SHP77 treated with DMSO at 0.1 percent for 48 hours (cell line): Measurements from ENCODE around the gene ZC3H14.

ENCODE experiments used
- DNase-seq: peaks from one replicate; lab custom pipeline; 2025; lab: John Stamatoyannopoulos, UW

ZC3H14 gene

GRCh38 chr14:88611878-88612277 is 49.0 kb downstream of the ZC3H14 start:
- no peak for DNase-seq

- DNase-seq: no peak
Measured at GRCh38 chr14:88612981-88613380, 50.1 kb downstream of the ZC3H14 start.

GRCh38 chr14:88613552-88614010 is 50.7 kb downstream of the ZC3H14 start:
- DNase-seq: no peak

- no peak for DNase-seq
Measured at GRCh38 chr14:88614218-88614907, 51.5 kb downstream of the ZC3H14 start.

GRCh38 chr14:88616697-88617096 is 53.9 kb downstream of the ZC3H14 start:
- no peak for DNase-seq

GRCh38 chr14:88617479-88617878 is 54.6 kb downstream of the ZC3H14 start:
- no peak for DNase-seq

- no peak for DNase-seq
Measured at GRCh38 chr14:88618476-88618875, 55.6 kb downstream of the ZC3H14 start.

GRCh38 chr14:88621100-88621499 is 58.3 kb downstream of the ZC3H14 start:
- no peak for DNase-seq

GRCh38 chr14:88625671-88626070 is 62.8 kb downstream of the ZC3H14 start:
- no peak for DNase-seq

GRCh38 chr14:88628033-88628432 is 65.2 kb downstream of the ZC3H14 start:
- no peak for DNase-seq

- no peak for DNase-seq
Measured at GRCh38 chr14:88628462-88628861, 65.6 kb downstream of the ZC3H14 start.

- no peak for DNase-seq
Measured at GRCh38 chr14:88630565-88630964, 67.7 kb downstream of the ZC3H14 start.

GRCh38 chr14:88631091-88631490 is 68.3 kb downstream of the ZC3H14 start:
- DNase-seq: no peak

GRCh38 chr14:88632512-88632911 is 69.7 kb downstream of the ZC3H14 start:
- DNase-seq: no peak

GRCh38 chr14:88639221-88639620 is 76.4 kb downstream of the ZC3H14 start:
- no peak for DNase-seq

GRCh38 chr14:88660056-88660455 is 97.2 kb downstream of the ZC3H14 start:
- DNase-seq: no peak

GRCh38 chr14:88667555-88668273 is 104.9 kb downstream of the ZC3H14 start:
- DNase-seq: no peak

GRCh38 chr14:88668448-88669116 is 105.7 kb downstream of the ZC3H14 start:
- no peak for DNase-seq

- DNase-seq: no peak
Measured at GRCh38 chr14:88669346-88669745, 106.5 kb downstream of the ZC3H14 start.
